Mesendoderm (in vitro differentiated cells): ENCODE measurements around the gene ZFHX3.

ENCODE experiments used
- DNase-seq: peaks from one replicate; pipeline ENCODE4 v3.0.0; 2013
- H2AK5ac ChIP-seq: 2 replicates; pipeline ENCODE4 v1.6.1; 2013; ENCODE audit warnings: low read length, inconsistent platforms
- H2BK120ac ChIP-seq: 2 replicates; pipeline ENCODE4 v1.6.1; 2013; ENCODE audit warnings: low read depth, mild to moderate bottlenecking, low read length, moderate library complexity, mixed read lengths
- H2BK15ac ChIP-seq: replicated peaks from 2 replicates; pipeline ENCODE4 v1.6.1; 2013; ENCODE audit warnings: low read depth, mild to moderate bottlenecking, moderate library complexity
- H2BK5ac ChIP-seq: 2 replicates; pipeline ENCODE4 v1.6.1; 2013; ENCODE audit warnings: low read length, inconsistent platforms
- H3K18ac ChIP-seq: 2 replicates; pipeline ENCODE4 v1.6.1; 2013; ENCODE audit warnings: mild to moderate bottlenecking, low read length, mixed read lengths
- H3K23ac ChIP-seq: one replicate; pipeline ENCODE4 v1.6.1; 2013; ENCODE audit warnings: low read length
- H3K27ac ChIP-seq: 2 replicates; pipeline ENCODE4 v1.5.1; 2013; ENCODE audit warnings: low read depth, mild to moderate bottlenecking, inconsistent platforms, low read length, moderate library complexity
- H3K27me3 ChIP-seq: 2 replicates; pipeline ENCODE4 v1.6.1; 2013; ENCODE audit warnings: low read length, control low read depth, mild to moderate bottlenecking, inconsistent platforms; ENCODE audit not compliant: insufficient read depth, poor library complexity
- H3K36me3 ChIP-seq: 2 replicates; pipeline ENCODE4 v1.6.1; 2013; ENCODE audit warnings: low read length, inconsistent platforms; ENCODE audit not compliant: control insufficient read depth, insufficient read depth
- H3K4ac ChIP-seq: one replicate; pipeline ENCODE4 v1.6.1; 2013; ENCODE audit warnings: low read depth, mild to moderate bottlenecking, low read length, moderate library complexity
- H3K4me1 ChIP-seq: 2 replicates; pipeline ENCODE4 v1.6.1; 2013; ENCODE audit warnings: low read depth, low read length, inconsistent platforms; ENCODE audit not compliant: control insufficient read depth
- H3K4me2 ChIP-seq: 2 replicates; pipeline ENCODE4 v1.6.1; 2013; ENCODE audit warnings: low read length
- H3K4me3 ChIP-seq: 2 replicates; pipeline ENCODE4 v1.5.1; 2013; ENCODE audit warnings: mild to moderate bottlenecking, low read length
- H3K56ac ChIP-seq: one replicate; pipeline ENCODE4 v1.6.1; 2013; ENCODE audit warnings: low read length
- H3K79me1 ChIP-seq: 2 replicates; pipeline ENCODE4 v1.6.1; 2013; ENCODE audit warnings: low read length, inconsistent platforms
- H3K79me2 ChIP-seq: 2 replicates; pipeline ENCODE4 v1.6.1; 2013; ENCODE audit warnings: mild to moderate bottlenecking, low read length; ENCODE audit not compliant: control insufficient read depth, insufficient read depth
- H3K9ac ChIP-seq: 2 replicates; pipeline ENCODE4 v1.6.1; 2013; ENCODE audit warnings: low read length, inconsistent platforms
- H4K5ac ChIP-seq: one replicate; pipeline ENCODE4 v1.6.1; 2013; ENCODE audit warnings: low read length
- H4K8ac ChIP-seq: one replicate; pipeline ENCODE4 v1.6.1; 2013; ENCODE audit warnings: low read depth, mild to moderate bottlenecking, control low read depth, low read length, moderate library complexity
- WGBS: extraction: QIAGEN DNeasy Blood & Tissue Kit; methylation state at CpG from one replicate; pipeline ENCODE4 v1.1.7; 2013; ENCODE audit warnings: low lambda C conversion rate, missing lambda C conversion rate; ENCODE audit not compliant: insufficient coverage; ENCODE audit errors: extremely low coverage; 5-methylcytosine and 5-hydroxymethylcytosine counted together

Gene ZFHX3

DNA sequence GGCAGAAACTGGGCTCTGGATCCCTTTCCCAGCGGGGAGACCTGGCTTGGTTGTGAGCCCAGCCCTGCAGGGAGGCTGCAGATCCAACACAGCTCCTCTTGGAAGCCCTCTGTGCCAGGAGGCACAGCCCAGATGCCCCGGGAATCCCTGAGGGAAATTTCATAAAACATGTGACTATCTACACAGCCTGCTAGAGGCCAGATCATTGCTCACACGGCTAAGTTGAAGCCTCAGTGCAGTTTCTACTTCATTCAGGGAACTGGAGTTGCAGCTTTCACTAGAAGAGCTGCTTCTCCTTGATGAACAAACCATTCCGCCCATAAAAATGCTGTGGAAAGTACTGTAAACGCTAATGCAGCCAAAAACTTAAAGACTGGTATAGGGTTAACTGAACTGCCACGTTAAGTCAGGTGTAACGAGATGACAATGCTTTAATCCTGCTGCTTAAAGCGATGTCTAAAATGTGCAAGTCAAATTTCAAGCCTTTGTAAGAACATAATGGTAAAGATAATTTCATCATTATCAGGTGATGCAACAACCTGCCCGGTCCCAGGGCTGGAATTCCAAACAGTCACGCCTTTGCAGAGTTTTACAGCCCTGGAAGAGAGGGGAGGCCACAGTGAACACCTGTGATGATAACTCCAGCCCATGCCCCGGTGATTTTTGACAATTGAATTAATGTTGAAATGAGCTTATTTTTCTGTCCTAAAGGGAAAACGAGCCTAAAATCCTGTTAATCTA lies 172.5 kb downstream of the ZFHX3 start:
- Histone ChIP-seq H3K79me2 (no peaks in the 10 kb centered on the region), H3K4me2 (no peak overlapping the region), H4K8ac (no peak overlapping the region), H3K27ac (no peak overlapping the region), H2BK120ac (no peak overlapping the region), H2BK15ac (no peak overlapping the region), H3K23ac (no peak overlapping the region), H3K18ac (no peak overlapping the region), H2BK5ac (no peak overlapping the region), H3K4me1 (peaks cover 2% of the 10 kb centered on the region), H3K79me1 (no peaks in the 10 kb centered on the region), H2AK5ac (no peak overlapping the region), H3K27me3 (no peaks in the 10 kb centered on the region), H3K56ac (no peak overlapping the region), H3K9ac (no peak overlapping the region), H3K4me3 (no peak overlapping the region), H3K36me3 (no peaks in the 10 kb centered on the region), H4K5ac (no peak overlapping the region), H3K4ac (no peak overlapping the region)
- WGBS = no CpG with 5 or more reads among the region's 12 CpGs
- peak; percentile 21 for DNase-seq

- Histone ChIP-seq H3K4me3 (no peak overlapping the region), H3K9ac (no peak overlapping the region), H3K4ac (no peak overlapping the region), H3K36me3 (no peaks in the 10 kb centered on the region), H3K4me1 (peaks cover 2% of the 10 kb centered on the region), H3K18ac (no peak overlapping the region), H3K79me1 (no peaks in the 10 kb centered on the region), H4K8ac (no peak overlapping the region), H3K23ac (no peak overlapping the region), H3K27me3 (no peaks in the 10 kb centered on the region), H3K79me2 (no peaks in the 10 kb centered on the region), H4K5ac (no peak overlapping the region), H2BK120ac (no peak overlapping the region), H3K56ac (no peak overlapping the region), H2BK15ac (no peak overlapping the region), H3K4me2 (no peak overlapping the region), H2BK5ac (no peak overlapping the region), H2AK5ac (no peak overlapping the region), H3K27ac (no peak overlapping the region)
- DNase-seq = no peak
- WGBS = no CpG with 5 or more reads among the region's 8 CpGs
Measured at GRCh38 chr16:72873853-72874252, 174.1 kb downstream of the ZFHX3 start.

DNA sequence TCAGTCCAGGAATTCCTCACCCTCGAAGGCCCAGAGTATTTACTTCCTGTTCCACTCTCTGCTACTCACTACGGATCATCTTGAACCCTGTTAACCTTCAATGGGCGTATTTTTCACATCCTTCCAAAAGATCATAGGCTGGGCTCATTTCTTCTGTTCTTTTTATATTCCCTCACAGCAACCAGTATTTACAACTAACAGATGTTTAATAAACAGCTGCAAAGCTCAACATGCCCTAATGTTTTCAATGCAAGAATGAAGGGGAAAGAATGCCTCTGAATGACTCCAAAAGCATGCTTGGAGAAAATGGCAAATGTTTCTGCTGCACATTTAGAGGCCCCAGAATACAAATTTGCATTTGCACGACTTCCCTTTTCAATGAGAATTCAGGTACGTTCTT lies 174.9 kb downstream of the ZFHX3 start:
- Histone ChIP-seq H3K27ac (no peak overlapping the region), H2BK15ac (no peak overlapping the region)

DNA sequence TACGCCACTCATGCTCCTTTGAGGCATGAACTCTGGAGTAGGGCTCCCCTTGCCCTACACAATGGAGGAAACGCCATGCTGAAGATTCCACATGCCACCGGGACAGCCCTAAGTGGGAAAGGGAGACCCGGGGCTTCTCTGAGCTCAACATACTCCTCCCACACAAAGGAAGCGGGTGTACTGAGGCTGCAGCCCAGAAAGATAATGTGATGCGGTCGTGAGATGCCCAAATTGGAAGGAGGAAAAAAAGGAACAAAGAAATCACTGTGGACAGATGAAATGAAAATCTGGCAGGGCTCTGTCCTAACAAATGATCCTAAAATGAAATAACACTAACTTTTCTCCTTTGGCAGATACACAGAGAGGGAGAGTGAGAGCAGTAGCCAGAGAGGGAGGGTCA lies 182.1 kb downstream of the ZFHX3 start:
- WGBS = no CpG with 5 or more reads among the region's 7 CpGs
- Histone ChIP-seq H3K4ac (no peak overlapping the region), H3K27ac (no peak overlapping the region), H3K18ac (no peak overlapping the region), H3K56ac (no peak overlapping the region), H3K9ac (no peak overlapping the region), H3K36me3 (no peaks in the 10 kb centered on the region), H3K4me3 (no peak overlapping the region), H3K4me1 (no peaks in the 10 kb centered on the region), H2BK120ac (no peak overlapping the region), H3K4me2 (no peak overlapping the region), H4K5ac (no peak overlapping the region), H3K23ac (no peak overlapping the region), H2BK15ac (no peak overlapping the region), H4K8ac (no peak overlapping the region), H3K27me3 (no peaks in the 10 kb centered on the region), H3K79me2 (no peaks in the 10 kb centered on the region), H3K79me1 (no peaks in the 10 kb centered on the region), H2BK5ac (no peak overlapping the region), H2AK5ac (no peak overlapping the region)
- no peak for DNase-seq

More for the DNA sequence above, 174.9 kb downstream of the ZFHX3 start:
- H4K8ac ChIP-seq = no peak overlapping the region
- H3K4me1 ChIP-seq = peaks cover 2% of the 10 kb centered on the region
- H2AK5ac ChIP-seq = no peak overlapping the region
- no peak overlapping the region for H3K9ac ChIP-seq
- H3K79me2 ChIP-seq = no peaks in the 10 kb centered on the region
- H2BK120ac ChIP-seq = no peak overlapping the region
- H3K4me2 ChIP-seq = no peak overlapping the region
- H3K4me3 ChIP-seq = no peak overlapping the region
- no peak overlapping the region for H2BK5ac ChIP-seq
- H4K5ac ChIP-seq = no peak overlapping the region
- H3K23ac ChIP-seq = no peak overlapping the region
- H3K27me3 ChIP-seq = no peaks in the 10 kb centered on the region
- no peaks in the 10 kb centered on the region for H3K79me1 ChIP-seq
- no peaks in the 10 kb centered on the region for H3K36me3 ChIP-seq
- DNase-seq = no peak
- H3K18ac ChIP-seq = no peak overlapping the region
- H3K4ac ChIP-seq = no peak overlapping the region
- no CpG with 5 or more reads among the region's 5 CpGs for WGBS
- no peak overlapping the region for H3K56ac ChIP-seq

DNA sequence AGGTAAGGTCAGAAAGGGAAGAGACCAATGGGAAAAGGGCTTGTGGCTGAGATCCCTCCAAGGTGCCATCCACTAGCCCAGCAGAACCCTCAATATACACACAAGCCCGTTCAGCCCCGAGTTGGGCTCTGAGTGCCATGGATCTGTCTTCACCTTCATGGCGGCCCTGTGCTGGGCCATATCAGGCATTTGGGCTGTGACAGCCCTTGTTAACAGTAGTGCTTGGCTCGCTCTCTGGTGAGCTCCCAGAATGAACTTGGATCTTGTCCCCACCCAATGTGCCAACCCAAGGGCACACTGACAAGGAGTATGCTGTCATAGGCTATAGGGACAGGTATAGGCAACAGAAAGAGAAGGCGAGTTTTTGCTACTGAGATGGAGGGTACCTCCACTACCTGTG lies 182.7 kb downstream of the ZFHX3 start:
- Histone ChIP-seq H3K79me2 (no peaks in the 10 kb centered on the region), H3K18ac (no peak overlapping the region), H3K4ac (no peak overlapping the region), H3K4me2 (no peak overlapping the region), H2BK5ac (no peak overlapping the region), H2BK15ac (no peak overlapping the region), H2BK120ac (no peak overlapping the region), H3K36me3 (no peaks in the 10 kb centered on the region), H4K8ac (no peak overlapping the region), H2AK5ac (no peak overlapping the region), H3K79me1 (no peaks in the 10 kb centered on the region), H3K56ac (no peak overlapping the region), H3K23ac (no peak overlapping the region), H3K4me1 (no peaks in the 10 kb centered on the region), H4K5ac (no peak overlapping the region), H3K27ac (no peak overlapping the region), H3K4me3 (no peak overlapping the region), H3K27me3 (no peaks in the 10 kb centered on the region), H3K9ac (no peak overlapping the region)
- no CpG with 5 or more reads among the region's 5 CpGs for WGBS
- DNase-seq = no peak
